OCI-LY7 (cell line): ENCODE results near the gene GCLM. TPM values are rescaled to one million over a fixed set of nuclear protein-coding genes. Genes with fewer than 3 reads are reported as not detected.
"Not testable (repeated sequence)": the region's sequence is repeated elsewhere in the genome, so short reads cannot be mapped to it uniquely, and the experiment has no call there.

Source experiments
- BruUV-seq: library from RNA; stranded (reverse); fragments of 400-500 nt; replicated peaks from 2 replicates; lab custom pipeline; 2021; lab: Mats Ljungman, UMichigan
- CTCF ChIA-PET: fragments of 300-600 bp; sonication (Branson Sonifier 250); formaldehyde crosslinking; loops from one replicate; lab custom pipeline; 2022; ENCODE audit warnings: antibody characterized with exemption; ENCODE audit not compliant: unreplicated experiment; lab: Charles Lee
- POLR2A ChIA-PET: fragments of 300-600 bp; sonication (Branson Sonifier 250); formaldehyde crosslinking; loops from one replicate; lab custom pipeline; 2022; ENCODE audit warnings: antibody characterized with exemption; lab: Charles Lee
- DNase-seq: peaks from one replicate; pipeline ENCODE4 v3.0.0-alpha.2; 2015; ENCODE audit warnings: low spot score
- H2AFZ ChIP-seq: fragments of 200-600 bp; sonication (generic), shearing (Covaris generic); 2 replicates; pipeline ENCODE4 v1.6.1; 2014; ENCODE audit warnings: mild to moderate bottlenecking, antibody characterized with exemption, low read length, moderate library complexity
- H3K27ac ChIP-seq: fragments of 200-600 bp; sonication (generic); 2 replicates; pipeline ENCODE4 v1.5.1; 2014; ENCODE audit warnings: mixed run types, low read depth, mild to moderate bottlenecking, moderate library complexity, low read length, inconsistent platforms; ENCODE audit not compliant: poor library complexity, severe bottlenecking
- H3K36me3 ChIP-seq: fragments of 200-600 bp; sonication (generic); 2 replicates; pipeline ENCODE4 v1.6.1; 2014; ENCODE audit warnings: mild to moderate bottlenecking, antibody characterized with exemption, low read length, moderate library complexity, mixed read lengths; ENCODE audit not compliant: insufficient read depth
- H3K4me1 ChIP-seq: fragments of 200-600 bp; sonication (generic); 2 replicates; pipeline ENCODE4 v1.5.1; 2014; ENCODE audit warnings: mild to moderate bottlenecking, low read length; ENCODE audit not compliant: insufficient read depth, poor library complexity, severe bottlenecking
- H3K4me2 ChIP-seq: fragments of 200-600 bp; sonication (generic); 2 replicates; pipeline ENCODE4 v1.6.1; 2014; ENCODE audit warnings: mild to moderate bottlenecking, low read length
- H3K4me3 ChIP-seq: fragments of 200-600 bp; sonication (generic); 2 replicates; pipeline ENCODE4 v1.5.1; 2014; ENCODE audit warnings: mild to moderate bottlenecking, low read depth, low read length; ENCODE audit not compliant: poor library complexity, severe bottlenecking
- H3K79me2 ChIP-seq: fragments of 200-600 bp; sonication (generic); 2 replicates; pipeline ENCODE4 v1.6.1; 2016; ENCODE audit warnings: low read depth, mild to moderate bottlenecking, low read length, moderate library complexity, mixed read lengths; ENCODE audit not compliant: insufficient read depth
- H3K9me2 ChIP-seq: fragments of 200-600 bp; sonication (generic); 2 replicates; pipeline ENCODE4 v1.6.1; 2016; ENCODE audit warnings: mild to moderate bottlenecking, low read length, mixed read lengths; ENCODE audit not compliant: insufficient read depth
- H3K9me3 ChIP-seq: fragments of 200-600 bp; sonication (generic); 2 replicates; pipeline ENCODE4 v1.6.1; 2014; ENCODE audit warnings: mild to moderate bottlenecking, mixed run types, low read length, mixed read lengths
- H4K20me1 ChIP-seq: fragments of 200-600 bp; sonication (generic); 2 replicates; pipeline ENCODE4 v1.6.1; 2014; ENCODE audit warnings: mild to moderate bottlenecking, antibody characterized with exemption, low read length, moderate library complexity, mixed read lengths; ENCODE audit not compliant: insufficient read depth
- CTCF ChIP-seq: fragments of 200-600 bp; sonication (generic); conservative IDR thresholded peaks from 2 replicates; pipeline ENCODE4 v1.5.1; 2014; ENCODE audit warnings: mild to moderate bottlenecking, antibody characterized with exemption, low read length, moderate library complexity, mixed read lengths
- EZH2phosphoT487 ChIP-seq: fragments of 200-600 bp; sonication (generic); IDR thresholded peaks from 2 replicates; pipeline ENCODE4 v1.6.1; 2018; ENCODE audit warnings: low read depth, borderline replicate concordance, mild to moderate bottlenecking, mixed run types, antibody characterized with exemption, low read length, moderate library complexity, mixed read lengths
- intact Hi-C: fragments of 100-400 bp; cut with micrococcal nuclease; formaldehyde crosslinking; loops from one replicate; pipeline ENCODE4 v1.10.0; 2022; ENCODE audit not compliant: unreplicated experiment
- total RNA-seq, 2 experiments: library from RNA; depleted of rRNA in 1 of 2; stranded (reverse); fragments of >200 nt in 1 of 2; shearing (Covaris generic) in 1 of 2; gene quantifications; 2 replicates each; pipeline ENCODE4 v1.2.3, GENCODE V29; 2014 to 2022

GCLM gene
- total RNA-seq, 2 experiments from 2014 or later: 7.0 to 24.0 TPM

- ChIA-PET CTCF (no interaction called here), POLR2A (interaction anchor here (1.0 kb wide), 1 partner anchor 20 kb away, joined by 3 read pairs; no protein-coding TSS in a partner anchor)
- no TSS peak for BruUV-seq
- Histone ChIP-seq H3K79me2 (peaks cover 27% of the 10 kb centered on the region), H3K27ac (no peak overlapping the region), H3K4me3 (no peak overlapping the region), H4K20me1 (peaks cover 13% of the 10 kb centered on the region), H2AFZ (no peak overlapping the region), H3K4me2 (no peak overlapping the region), H3K9me2 (no peaks in the 10 kb centered on the region), H3K9me3 (no peaks in the 10 kb centered on the region), H3K4me1 (peaks cover 6% of the 10 kb centered on the region), H3K36me3 (peaks cover 96% of the 10 kb centered on the region)
- TF ChIP-seq CTCF: no peak
- no peak for TF ChIP-seq EZH2phosphoT487
- intact Hi-C loops: no loop called here
- no peak for DNase-seq
These were observed 37.9 kb downstream of the GCLM start for GRCh38 chr1:93871366-93871765.

- no peak overlapping the region for H3K27ac ChIP-seq
- CTCF ChIA-PET: no interaction called here
- no peak for DNase-seq
- POLR2A ChIA-PET: interaction anchor here (0.6 to 1.0 kb wide), 2 partner anchors 127 to 521 kb away, joined by 3 read pairs; no protein-coding TSS in a partner anchor
- H3K79me2 ChIP-seq: peaks cover 13% of the 10 kb centered on the region; the same call in 1 of the 2 replicates
- H2AFZ ChIP-seq: no peak overlapping the region
- no peak overlapping the region for H3K4me2 ChIP-seq
- no peak overlapping the region for H3K4me3 ChIP-seq
- TF ChIP-seq EZH2phosphoT487 (no peak), CTCF (no peak)
- peaks cover 9% of the 10 kb centered on the region for H4K20me1 ChIP-seq
- H3K9me2 ChIP-seq: no peaks in the 10 kb centered on the region
- intact Hi-C loops: no loop called here
- H3K4me1 ChIP-seq: no peaks in the 10 kb centered on the region
- BruUV-seq: no TSS peak
- H3K36me3 ChIP-seq: peaks cover 82% of the 10 kb centered on the region
- no peaks in the 10 kb centered on the region for H3K9me3 ChIP-seq
These were observed 39.6 kb downstream of the GCLM start for GRCh38 chr1:93869653-93870052.

GRCh38 chr1:93868492-93868891 is 40.7 kb downstream of the GCLM start:
- CTCF ChIA-PET, H3K27ac ChIP-seq: not testable (repeated sequence)

More at GRCh38 chr1:93868492-93868891, 40.7 kb downstream of the GCLM start:
- H3K9me3 ChIP-seq, H3K9me2 ChIP-seq, H3K4me2 ChIP-seq, H2AFZ ChIP-seq, BruUV-seq, intact Hi-C loops, H3K79me2 ChIP-seq, H3K4me1 ChIP-seq, H3K4me3 ChIP-seq, H4K20me1 ChIP-seq, DNase-seq: not testable (repeated sequence)
- peaks cover 70% of the 10 kb centered on the region for H3K36me3 ChIP-seq
- POLR2A ChIA-PET: interaction anchor here (1.0 kb wide), 1 partner anchor 520 kb away, joined by 3 read pairs; no protein-coding TSS in a partner anchor
